ENCODE results near the gene GDPD4.

GDPD4 gene

GRCh38 chr11:77215106-77215505 lies 86.4 kb downstream of the GDPD4 start:
- peak overlapping the region; percentile 92 for H3K27ac ChIP-seq
- H3K4me3 ChIP-seq (ENCODE audit: low read depth, low read length): no peak overlapping the region
- H3K27me3 ChIP-seq (ENCODE audit: insufficient read depth, low read depth, severe bottlenecking): no peaks in the 10 kb centered on the region
- H3K9me3 ChIP-seq (ENCODE audit: severe bottlenecking): no peaks in the 10 kb centered on the region
- TF ChIP-seq, protein P1, sequence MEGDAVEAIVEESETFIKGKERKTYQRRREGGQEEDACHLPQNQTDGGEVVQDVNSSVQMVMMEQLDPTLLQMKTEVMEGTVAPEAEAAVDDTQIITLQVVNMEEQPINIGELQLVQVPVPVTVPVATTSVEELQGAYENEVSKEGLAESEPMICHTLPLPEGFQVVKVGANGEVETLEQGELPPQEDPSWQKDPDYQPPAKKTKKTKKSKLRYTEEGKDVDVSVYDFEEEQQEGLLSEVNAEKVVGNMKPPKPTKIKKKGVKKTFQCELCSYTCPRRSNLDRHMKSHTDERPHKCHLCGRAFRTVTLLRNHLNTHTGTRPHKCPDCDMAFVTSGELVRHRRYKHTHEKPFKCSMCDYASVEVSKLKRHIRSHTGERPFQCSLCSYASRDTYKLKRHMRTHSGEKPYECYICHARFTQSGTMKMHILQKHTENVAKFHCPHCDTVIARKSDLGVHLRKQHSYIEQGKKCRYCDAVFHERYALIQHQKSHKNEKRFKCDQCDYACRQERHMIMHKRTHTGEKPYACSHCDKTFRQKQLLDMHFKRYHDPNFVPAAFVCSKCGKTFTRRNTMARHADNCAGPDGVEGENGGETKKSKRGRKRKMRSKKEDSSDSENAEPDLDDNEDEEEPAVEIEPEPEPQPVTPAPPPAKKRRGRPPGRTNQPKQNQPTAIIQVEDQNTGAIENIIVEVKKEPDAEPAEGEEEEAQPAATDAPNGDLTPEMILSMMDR (IDR thresholded peaks at IDR 0.05; ENCODE audit: low read depth, low read length): no peak
- peak; percentile 82 for DNase-seq
- peaks cover 71% of the 10 kb centered on the region for H3K36me3 ChIP-seq

DNA sequence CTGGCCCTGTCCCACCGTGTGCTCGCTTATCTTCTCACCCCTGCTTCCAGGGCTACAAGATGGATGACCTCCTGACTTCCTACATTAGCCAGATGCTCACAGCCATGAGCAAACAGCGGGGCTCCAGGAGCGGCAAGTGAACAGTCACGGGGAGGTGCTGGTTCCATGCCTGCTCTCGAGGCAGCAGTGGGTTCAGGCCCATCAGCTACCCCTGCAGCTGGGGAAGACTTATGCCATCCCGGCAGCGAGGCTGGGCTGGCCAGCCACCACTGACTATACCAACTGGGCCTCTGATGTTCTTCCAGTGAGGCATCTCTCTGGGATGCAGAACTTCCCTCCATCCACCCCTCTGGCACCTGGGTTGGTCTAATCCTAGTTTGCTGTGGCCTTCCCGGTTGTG lies 86.9 kb downstream of the GDPD4 start:
- TF ChIP-seq, protein P1 (IDR thresholded peaks at IDR 0.05; ENCODE audit: low read depth, low read length): no peak
- Histone ChIP-seq H3K27me3 (ENCODE audit: insufficient read depth, low read depth, severe bottlenecking) (no peaks in the 10 kb centered on the region), H3K27ac (peak overlapping the region; percentile 92), H3K9me3 (ENCODE audit: severe bottlenecking) (no peaks in the 10 kb centered on the region), H3K4me3 (ENCODE audit: low read depth, low read length) (no peak overlapping the region), H3K36me3 (peaks cover 76% of the 10 kb centered on the region)
- no peak for DNase-seq

GRCh38 chr11:77213589-77214428 lies 87.7 kb downstream of the GDPD4 start:
- TF ChIP-seq, protein P1 (IDR thresholded peaks at IDR 0.05; ENCODE audit: low read depth, low read length): no peak
- H3K27me3 ChIP-seq (ENCODE audit: insufficient read depth, low read depth, severe bottlenecking): no peaks in the 10 kb centered on the region

GRCh38 chr11:77213029-77213579 lies 88.4 kb downstream of the GDPD4 start:
- peaks cover 86% of the 10 kb centered on the region for H3K36me3 ChIP-seq
- H3K27me3 ChIP-seq (ENCODE audit: insufficient read depth, low read depth, severe bottlenecking): no peaks in the 10 kb centered on the region
- TF ChIP-seq, protein P1 (IDR thresholded peaks at IDR 0.05; ENCODE audit: low read depth, low read length): no peak

More at GRCh38 chr11:77213589-77214428, 87.7 kb downstream of the GDPD4 start:
- Histone ChIP-seq H3K27ac (peak overlapping the region; percentile 92), H3K9me3 (ENCODE audit: severe bottlenecking) (no peaks in the 10 kb centered on the region), H3K4me3 (ENCODE audit: low read depth, low read length) (no peak overlapping the region), H3K36me3 (peaks cover 81% of the 10 kb centered on the region)
- DNase-seq: peak; percentile 60

GRCh38 chr11:77212314-77213007 lies 89.0 kb downstream of the GDPD4 start:
- H3K9me3 ChIP-seq (ENCODE audit: severe bottlenecking): no peaks in the 10 kb centered on the region
- no peak overlapping the region for H3K4me3 ChIP-seq (ENCODE audit: low read depth, low read length)
- peak overlapping the region; percentile 92 for H3K27ac ChIP-seq
- no peak for DNase-seq
- H3K36me3 ChIP-seq: peaks cover 92% of the 10 kb centered on the region
- H3K27me3 ChIP-seq (ENCODE audit: insufficient read depth, low read depth, severe bottlenecking): no peaks in the 10 kb centered on the region
- TF ChIP-seq, protein P1 (IDR thresholded peaks at IDR 0.05; ENCODE audit: low read depth, low read length): no peak

More at GRCh38 chr11:77213029-77213579, 88.4 kb downstream of the GDPD4 start:
- H3K9me3 ChIP-seq (ENCODE audit: severe bottlenecking): no peaks in the 10 kb centered on the region
- no peak overlapping the region for H3K4me3 ChIP-seq (ENCODE audit: low read depth, low read length)
- H3K27ac ChIP-seq: peak overlapping the region; percentile 92
- DNase-seq: no peak

All from WERI-Rb-1 (cell line).